GM18517 (cell line): ENCODE results near the gene SEPTIN12.

Experiments used
- ATAC-seq: cut with Tn5 transposase; IDR thresholded peaks from one replicate; pipeline ENCODE4 v1.9.1; 2021; ENCODE audit warnings: mild to moderate bottlenecking, moderate library complexity; ENCODE audit not compliant: unreplicated experiment

SEPTIN12 gene, protein sequence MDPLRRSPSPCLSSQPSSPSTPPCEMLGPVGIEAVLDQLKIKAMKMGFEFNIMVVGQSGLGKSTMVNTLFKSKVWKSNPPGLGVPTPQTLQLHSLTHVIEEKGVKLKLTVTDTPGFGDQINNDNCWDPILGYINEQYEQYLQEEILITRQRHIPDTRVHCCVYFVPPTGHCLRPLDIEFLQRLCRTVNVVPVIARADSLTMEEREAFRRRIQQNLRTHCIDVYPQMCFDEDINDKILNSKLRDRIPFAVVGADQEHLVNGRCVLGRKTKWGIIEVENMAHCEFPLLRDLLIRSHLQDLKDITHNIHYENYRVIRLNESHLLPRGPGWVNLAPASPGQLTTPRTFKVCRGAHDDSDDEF

DNA sequence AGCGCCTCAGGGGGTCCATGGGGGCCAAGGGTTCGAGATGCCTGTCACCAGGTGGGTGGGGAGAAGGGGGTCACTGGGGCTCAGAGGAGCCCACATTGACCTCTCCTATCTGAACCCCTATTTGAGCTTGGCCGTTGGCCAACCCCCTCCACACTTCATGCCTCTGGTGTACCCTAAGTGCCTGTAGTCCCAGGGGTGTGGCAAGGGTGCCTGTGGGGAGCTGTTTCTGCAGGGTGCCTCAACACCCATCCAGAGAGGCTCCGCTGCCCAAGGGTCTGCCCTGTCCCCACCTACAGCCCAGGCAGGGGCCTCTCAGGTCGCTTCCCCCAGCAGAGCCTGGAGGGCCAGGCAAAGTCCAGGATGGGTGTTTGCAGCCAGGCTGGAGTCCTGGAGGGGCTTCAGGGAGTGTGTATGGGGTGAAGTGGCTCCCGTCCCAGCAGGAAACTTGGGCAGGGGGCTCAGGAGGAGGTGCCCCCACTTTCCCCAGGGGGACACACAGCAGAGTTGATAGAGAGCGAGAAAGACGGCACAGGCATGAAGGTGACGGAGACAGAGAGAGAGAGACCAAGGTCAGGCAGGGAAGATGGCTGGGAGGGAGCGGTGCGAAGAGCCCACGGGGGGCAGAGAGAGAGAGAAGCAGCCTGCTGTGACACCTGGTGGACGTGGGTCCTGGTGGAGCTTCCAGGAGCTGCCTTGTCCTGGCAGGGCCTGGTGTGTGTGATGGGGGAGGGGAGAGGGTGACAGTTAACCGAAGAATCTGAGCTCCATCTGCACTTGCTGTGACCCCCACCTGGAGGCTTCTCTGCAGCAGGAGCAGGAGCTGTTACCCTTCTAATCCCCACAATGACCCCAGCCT lies at the start of gene SEPTIN12:
SEPTIN12 (minus strand) TSS at position 719 of the 856 bp plus-strand sequence; CDS start at position 19, 700 bp downstream.
- no peak for ATAC-seq

DNA sequence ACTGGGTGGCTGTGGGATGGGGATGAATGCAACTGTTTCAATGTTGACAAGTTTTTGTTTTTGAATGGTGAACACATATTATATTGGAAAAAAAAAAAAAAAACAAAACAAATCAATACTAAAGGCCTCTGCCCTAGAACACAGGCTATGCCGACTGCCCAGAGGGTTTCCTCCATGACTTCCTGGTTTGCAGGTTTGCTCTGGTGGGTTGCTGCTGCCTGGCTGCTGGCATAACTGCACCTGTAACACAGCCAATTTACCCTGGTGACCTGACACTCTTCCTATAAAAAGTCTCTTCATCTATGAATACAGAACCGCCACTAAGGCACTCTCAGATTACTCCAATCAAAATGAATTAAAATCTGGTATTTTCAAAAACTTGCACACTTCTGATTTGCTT lies 48.6 kb upstream of the SEPTIN12 start:
- no peak for ATAC-seq

DNA sequence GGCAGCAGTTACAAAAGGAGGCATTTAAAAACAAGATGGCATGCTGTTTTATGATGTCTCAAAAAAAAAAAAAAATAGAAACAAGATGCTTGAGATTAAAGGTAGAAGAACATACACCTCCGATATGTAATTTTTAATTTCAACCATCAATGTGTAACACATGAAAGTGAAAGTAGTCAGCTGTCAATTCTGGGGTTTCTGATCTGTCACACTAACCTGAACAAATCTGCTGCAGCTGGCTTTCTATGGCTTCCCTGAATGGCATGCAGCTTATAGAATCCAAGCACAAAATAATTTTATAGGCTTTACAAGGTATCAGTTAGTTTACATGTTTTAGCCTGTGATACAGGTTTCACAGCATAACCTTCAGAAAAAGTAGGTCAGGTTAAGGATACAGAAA lies 45.4 kb upstream of the SEPTIN12 start:
- ATAC-seq, result no peak

DNA sequence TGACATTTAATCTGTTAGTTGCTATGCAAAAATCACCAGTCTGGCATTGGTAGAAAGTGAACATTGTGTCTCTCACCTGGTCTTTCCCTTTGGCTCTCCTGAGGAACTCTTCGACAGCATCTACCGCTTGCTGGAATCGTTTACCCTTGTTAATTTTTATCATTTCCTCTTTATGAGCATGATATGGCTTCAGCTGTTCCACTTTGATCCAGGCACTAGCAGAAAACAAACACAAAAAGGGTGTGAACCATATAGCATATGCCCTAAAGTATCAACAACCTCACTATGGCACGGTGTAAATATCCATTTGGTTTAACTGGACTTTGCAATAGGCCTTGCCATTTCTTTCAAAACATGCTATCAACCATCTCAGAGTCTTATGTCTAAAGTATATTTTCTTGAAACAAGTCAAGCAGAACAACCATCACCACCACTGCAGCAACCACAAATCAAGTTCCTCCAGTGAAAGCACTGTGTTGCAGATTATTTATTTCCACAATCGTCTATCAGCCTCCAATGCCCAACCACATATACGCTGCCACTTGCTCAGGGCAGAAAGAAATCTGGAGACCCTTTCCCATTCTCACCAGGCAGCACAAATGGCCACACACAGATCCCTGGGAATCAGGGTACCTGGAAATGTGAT lies 44.7 kb upstream of the SEPTIN12 start:
- no peak for ATAC-seq

DNA sequence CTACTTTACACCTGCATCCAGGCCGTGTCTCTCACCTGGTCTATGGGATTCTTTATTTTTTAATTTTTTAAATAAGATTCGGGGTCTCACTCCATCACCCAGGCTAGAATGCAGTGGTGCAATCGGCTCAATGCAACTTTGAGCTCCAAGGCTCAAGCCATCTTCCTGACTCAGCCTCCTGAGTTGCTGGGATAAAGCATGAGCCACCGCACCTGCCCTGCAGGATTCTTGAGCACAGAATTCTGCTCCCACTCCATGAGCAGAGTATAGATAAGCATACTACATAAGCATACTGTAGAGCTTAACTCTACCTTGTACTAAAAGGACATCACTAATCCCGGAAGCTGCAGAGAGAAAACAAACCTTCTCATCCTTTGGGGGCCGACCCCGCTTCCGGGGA lies 43.5 kb upstream of the SEPTIN12 start:
- no peak for ATAC-seq

DNA sequence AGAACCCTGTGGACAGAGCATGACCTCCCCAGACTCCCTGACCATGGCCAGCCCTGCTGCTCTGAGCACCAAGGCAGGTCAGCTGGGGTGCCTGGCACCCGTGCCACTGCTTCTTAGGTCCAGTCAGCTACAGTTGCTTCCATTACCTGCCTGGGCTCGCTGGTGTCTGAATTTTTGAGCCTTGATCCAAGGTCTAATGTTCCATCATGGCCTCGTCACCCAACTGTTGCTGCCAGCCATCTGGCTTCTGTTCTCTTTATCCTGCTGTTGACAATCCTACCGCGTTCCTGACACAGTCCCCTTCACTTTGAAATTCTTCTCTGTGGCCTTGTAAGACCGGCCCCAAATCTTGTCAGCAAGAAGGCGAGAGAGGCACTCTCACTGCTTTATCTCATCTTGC lies 42.3 kb upstream of the SEPTIN12 start:
- ATAC-seq, result no peak

DNA sequence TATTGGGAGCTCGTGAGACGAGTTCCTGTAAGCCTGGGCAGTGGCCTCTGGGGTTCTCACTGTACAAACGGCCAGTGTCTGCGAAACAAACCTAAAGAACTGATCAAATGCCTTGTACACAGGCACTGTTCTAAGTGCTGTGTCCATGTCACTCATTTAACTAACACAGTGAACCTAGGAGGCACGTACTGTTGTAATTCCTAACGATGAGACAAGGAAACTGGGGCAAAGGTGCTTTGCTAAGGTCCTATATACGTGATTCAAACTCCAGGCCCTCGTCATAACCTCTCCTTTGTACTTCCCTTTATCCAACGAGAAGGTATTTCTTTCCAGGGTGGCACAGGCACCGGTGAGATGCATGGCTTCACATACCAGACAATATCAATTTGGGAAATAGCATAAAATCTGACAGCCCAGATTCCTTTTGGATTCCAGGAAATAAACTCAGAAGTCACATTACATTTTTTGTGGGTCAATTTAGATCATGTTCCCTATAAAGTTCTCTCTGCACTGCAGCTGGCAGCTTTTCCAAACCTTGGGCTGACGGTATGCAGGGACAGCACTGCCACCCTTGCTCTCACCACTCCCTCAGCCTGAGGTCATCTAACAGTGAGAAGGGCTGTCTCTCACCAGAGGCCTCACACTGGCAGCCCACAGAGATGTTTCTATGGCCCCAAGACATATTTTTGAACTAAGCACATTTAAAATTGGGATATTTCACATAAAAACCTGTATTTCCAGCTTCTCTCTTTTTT lies 40.6 kb upstream of the SEPTIN12 start:
- ATAC-seq, result no peak

DNA sequence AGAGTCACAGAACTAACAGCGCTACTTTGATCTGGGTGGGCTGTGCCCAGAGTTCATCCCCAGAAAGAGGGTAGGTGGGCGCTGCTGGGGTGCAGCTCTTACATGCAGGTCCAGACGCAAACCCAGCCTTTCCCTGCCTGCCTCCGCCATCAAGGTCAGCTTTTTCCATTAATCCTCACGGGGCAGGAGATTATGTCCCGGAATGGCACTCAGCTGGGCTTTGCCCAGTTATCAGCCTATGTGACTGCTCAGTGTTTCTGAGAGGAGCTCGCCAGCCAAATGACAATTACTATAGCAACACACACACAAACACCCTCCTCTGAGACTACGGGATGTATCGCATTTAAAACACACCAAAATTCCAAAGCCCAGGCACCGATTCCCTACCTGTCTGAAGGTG lies 38.8 kb upstream of the SEPTIN12 start:
- ATAC-seq, result no peak

DNA sequence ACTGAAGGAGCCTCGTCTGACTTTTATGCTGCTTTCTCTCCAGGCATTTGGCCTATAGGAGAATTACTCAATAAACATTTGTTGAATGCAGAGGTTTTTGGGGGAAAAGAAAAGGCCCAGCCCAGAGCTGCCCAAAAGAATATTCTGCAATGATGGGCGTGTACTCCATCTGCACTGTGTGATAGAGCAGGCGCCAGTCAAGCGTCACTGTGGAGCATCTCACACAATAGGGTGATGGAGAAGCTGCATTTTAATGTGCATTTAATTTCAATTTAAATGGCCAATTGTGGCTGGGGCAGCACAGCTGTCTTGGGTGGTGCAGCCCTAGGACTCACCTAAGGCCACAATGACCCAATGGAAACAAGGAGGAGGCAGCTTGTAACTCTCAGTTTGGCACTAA lies 38.4 kb upstream of the SEPTIN12 start:
- no peak for ATAC-seq

DNA sequence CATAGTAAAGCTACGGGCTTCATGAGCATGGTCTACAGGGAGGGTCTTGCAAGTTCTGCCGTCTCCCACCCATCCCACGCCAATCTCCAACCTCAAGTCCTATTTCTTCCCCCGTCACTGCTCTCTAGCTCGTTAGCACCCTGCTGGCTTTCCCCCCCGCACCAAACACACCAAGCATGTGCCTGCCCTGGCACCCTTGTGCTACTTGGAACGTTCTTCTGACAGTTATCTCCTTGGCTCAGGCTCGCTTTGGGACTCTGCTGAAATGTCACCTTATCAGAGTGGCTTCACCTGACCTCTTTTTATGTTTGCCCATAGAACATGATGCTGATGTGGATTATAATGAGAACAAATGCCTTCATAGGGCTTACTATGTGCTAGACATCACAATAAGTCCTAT lies 37.1 kb upstream of the SEPTIN12 start:
- no peak for ATAC-seq

DNA sequence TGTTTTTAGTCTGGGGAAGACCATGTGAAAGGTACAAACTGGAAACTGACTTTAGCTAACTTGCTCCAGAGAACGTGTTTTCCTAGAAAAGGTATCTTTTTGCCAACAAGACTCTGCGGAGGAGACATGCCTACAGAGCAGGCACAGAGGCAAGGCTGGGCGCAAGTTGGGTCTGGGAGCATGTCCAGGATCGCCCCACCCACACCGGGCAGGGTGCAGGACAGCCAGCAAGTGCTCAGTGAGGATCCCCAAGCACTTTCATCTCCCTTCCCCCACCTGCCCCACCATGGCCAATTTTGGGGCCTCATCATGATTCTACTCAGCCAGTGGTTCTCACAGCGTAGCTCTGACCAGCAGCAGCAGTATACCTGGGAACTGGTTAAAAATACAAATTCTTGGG lies 32.5 kb upstream of the SEPTIN12 start:
- no peak for ATAC-seq

DNA sequence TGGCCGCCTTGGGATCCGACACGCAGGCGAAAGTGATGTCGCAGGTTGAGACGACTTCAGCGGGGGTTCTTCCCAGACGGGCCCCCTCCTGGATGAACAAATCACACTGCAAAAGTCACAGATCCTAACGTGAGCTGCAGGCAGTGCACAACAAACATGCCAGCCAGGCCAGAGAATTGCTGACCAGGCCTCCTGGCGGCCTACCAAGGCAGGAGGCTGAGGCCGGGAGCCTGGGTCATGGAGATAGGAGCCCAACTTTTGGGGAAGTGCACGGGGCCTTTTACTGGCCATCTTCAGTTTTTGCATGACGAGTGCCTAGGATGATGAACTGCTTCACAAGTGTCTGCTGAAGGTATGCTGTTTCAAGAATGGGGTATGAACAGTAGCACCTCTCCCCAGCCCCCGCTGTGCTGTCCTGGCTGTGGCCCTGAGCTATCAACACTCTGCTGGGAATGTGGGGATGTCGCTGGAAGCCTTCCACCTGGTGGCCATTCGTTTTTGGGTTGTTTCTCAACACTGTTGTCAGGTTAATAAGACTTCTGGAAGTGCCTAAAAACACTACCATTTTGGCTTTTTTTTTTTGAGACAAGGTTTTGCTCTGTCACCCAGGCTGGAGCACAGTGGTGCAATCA lies 26.5 kb upstream of the SEPTIN12 start:
- no peak for ATAC-seq

DNA sequence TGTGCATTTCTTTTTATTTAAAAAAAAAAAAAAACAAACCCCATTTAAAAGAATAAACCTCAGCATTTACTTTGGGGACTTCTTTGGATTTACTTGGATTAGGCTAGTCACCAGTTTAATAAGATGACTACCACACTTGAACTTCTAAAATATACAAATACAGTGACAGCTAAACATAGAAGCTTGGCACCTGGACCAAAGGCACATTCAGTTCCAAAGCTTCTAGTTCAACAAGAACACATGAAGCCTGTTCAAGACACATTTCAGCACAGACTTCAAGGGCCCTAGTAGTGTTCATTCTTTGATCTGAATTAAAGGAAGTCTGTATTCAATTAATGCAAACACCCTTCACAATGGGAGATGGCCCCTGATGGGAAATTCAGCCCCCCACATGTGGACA lies 25.9 kb upstream of the SEPTIN12 start:
- ATAC-seq, result no peak

DNA sequence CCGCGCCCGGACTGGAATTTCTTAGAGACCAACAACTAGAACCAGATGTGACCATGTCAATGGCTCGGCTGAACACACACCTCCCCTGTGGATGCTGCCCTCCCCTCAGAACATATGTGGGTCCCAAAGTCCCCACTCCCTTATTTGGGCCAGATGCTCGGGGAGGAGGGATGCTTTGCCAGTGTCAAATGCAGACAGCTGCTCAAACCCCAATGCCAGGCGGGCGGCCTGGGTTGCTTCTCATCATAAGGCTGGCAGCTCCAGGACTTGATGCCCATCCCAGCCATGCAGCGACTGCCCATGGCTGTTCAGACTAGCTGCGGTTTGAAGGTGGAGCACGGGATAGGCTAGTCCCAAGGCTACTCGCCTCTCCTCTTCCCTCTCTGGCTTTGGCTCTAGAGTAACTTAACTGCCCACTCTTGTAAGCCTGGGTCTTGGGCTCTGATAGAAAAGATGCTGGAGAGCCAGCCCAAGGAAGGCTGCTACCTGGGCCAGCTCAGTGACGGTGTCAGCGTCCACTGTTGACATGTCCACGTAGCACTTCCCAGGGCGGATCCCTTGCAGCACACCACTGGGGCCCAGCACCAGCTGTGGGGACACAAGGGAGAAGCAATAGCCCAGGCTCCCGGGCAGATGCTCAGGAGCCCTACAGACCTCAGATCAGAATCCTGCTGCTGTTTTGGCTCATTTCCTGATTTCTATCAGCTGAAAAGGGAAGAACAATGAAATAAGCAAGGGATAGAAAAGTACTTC lies 25.3 kb upstream of the SEPTIN12 start:
- no peak for ATAC-seq

DNA sequence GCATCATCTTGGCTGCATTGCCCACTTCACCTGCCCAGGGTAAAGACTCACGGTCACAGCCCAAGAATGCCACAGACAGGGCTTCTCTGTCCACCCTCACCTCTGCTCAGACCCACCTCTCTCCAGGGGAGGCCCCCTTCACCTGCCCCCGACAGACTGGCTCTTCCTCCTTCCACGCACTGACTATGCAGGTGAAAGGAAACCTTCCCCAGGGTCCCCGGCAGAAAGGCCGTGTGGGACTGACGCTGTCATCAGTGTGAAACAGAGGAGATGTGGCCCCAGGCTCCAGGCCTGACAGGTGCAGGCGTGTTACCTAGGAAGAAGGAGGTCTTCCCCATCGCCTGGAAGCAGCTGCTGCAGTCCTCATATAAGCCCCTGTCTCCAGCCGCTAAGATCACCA lies 23.6 kb upstream of the SEPTIN12 start:
- ATAC-seq, result no peak

DNA sequence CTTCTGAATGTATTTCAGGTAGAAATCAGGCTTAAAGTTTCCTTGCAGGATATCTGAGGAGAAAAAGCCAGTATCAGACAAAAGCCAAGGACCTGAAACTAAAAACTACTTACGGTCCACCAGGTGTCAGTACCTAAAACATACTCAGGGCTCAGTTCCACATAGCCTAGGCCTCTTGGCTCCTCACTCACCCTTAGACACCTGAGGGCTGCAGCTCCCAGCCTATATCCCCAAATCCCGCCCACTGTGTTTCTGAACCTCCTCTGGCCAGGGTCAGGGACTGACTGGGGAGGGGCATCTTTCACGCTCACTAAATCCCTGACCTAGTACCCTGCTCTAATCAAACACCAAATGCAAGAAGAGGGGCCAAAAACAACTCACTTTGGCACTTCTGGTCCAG lies 23.1 kb upstream of the SEPTIN12 start:
- no peak for ATAC-seq

DNA sequence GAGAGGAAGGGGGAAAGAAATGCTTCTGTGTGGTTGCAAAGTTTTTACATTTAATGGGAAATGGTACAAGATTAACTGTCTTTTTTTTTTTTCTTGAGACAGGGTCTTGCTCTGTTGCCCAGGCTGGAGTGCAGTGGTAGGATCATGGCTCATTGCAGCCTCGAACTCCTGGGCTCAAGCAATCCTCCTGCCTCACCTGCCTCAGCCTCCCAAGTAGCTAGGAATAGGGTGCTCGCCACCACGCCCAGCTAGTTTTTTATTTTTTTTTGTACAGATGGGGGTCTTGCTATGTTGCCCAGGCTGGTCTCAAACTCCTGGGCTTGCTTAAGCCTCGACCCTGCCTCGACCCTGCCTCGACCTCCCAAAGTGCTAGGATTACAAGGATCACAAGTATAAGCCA lies 18.1 kb upstream of the SEPTIN12 start:
- no peak for ATAC-seq

DNA sequence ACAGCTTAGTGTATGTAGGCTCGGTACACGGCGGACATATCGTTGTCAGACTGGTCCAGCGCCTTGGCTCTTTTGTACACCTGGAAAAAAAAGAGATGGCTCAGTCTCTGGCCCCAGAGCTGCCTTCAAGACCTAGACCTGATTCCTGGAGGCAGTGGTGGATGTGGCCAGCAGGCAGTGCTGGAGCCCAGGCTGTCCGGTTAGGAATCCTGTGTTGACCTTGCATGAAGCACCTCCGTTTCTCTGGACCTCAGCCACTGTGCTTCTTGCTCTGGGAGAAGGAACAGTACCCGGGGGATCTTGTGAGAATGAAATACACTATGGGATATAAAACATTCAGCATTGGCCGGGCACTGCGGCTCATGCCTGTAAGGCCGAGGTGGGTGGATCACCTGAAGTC lies 17.1 kb upstream of the SEPTIN12 start:
- ATAC-seq, result no peak

DNA sequence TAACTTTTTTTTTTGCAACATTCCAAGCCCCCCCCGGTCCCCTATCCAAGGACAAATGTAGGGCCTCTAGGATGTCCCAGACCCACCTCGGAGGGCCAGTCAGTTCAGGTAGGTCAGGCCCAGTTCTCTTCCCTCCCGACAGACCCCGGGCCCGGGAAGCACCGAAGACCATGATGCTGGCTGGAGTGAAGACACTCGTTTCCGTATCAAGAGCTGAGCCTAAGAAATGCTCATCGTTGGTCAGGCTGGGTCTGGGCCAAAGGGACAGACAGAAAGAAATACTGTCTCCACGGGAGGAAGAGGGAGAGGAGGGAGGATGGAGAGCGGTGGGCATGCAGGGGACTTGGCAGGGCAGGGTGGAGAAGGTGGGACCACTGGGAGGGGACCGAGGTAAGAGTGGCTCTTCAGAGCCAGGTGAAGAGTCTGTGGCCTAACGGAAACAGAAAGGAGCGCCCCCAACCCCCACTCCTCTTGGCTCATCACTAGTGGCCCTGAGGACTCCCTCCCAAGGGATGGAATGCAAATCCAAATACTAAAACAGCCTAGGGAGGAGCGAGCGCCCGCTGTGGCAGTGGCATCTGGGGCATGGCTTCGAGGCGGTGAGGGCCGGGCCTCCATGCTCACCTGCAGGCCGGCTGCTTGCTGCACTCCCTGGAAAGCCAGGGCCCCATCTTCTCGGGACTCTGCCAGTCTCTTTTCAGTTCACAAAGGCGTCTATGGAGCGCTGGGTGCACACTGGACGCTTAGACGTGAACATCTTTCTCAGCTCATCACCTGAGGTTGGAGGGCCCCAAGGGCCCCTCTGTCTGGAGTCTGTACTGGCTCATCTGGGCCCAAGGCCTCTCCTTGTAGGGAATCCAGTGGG lies 16.0 kb upstream of the SEPTIN12 start:
- ATAC-seq, result no peak
